LNCaP clone FGC (cell line): ENCODE measurements around the gene LBX2.

Source experiments
- DNase-seq: peaks from one replicate; pipeline ENCODE4 v3.0.0-alpha.2; 2011; ENCODE audit warnings: low read depth
- H3K4me3 ChIP-seq: 2 replicates; pipeline ENCODE4 v1.5.1; 2011; ENCODE audit warnings: mild to moderate bottlenecking, low read depth, low read length, control low read depth
- TF ChIP-seq, protein P1 (sequence below): IDR thresholded peaks from 2 replicates; pipeline ENCODE4 v1.5.1; 2012; ENCODE audit warnings: mild to moderate bottlenecking; ENCODE audit not compliant: control insufficient read depth, insufficient read depth; ENCODE audit errors: extremely low read depth

LBX2 gene

DNA sequence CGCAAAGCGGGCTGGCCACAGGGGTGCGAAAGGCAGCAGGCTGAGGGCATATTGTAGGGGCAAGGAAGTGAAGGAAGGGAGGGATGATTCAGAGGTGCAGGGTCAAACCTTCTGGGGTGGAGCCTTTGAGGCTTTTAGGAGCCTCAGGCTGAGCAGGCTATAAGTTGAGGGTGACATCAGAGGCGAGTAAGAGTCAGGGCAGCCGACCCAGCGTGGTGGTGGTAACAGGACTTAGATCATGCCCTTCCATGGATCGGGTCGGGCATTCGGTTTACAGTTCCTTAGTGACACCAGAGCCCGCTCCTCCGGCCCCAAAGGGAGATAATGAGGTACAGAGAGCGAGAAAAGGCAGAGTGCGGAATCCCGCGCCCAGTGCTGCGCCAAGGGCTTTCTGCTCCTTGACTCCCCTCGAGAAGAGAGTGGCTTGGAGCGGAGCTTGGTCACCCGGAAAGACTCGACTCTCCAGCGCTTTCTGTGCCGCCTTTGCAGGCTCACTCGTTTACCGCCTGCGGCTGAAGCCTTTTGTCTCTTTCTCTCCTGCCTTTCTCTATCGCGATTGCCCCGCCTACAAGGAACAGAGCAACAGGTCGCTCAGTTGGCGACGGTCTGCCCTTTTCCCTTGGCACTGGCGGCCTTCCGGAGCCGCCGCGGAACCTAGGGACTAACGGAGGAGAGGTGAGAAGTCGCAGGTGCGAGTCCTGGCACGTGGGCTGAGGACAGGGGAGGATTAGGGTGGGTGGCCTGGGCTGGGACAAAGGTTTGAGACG, 720 bp downstream of the LBX2 start:
- TF ChIP-seq, protein P1, sequence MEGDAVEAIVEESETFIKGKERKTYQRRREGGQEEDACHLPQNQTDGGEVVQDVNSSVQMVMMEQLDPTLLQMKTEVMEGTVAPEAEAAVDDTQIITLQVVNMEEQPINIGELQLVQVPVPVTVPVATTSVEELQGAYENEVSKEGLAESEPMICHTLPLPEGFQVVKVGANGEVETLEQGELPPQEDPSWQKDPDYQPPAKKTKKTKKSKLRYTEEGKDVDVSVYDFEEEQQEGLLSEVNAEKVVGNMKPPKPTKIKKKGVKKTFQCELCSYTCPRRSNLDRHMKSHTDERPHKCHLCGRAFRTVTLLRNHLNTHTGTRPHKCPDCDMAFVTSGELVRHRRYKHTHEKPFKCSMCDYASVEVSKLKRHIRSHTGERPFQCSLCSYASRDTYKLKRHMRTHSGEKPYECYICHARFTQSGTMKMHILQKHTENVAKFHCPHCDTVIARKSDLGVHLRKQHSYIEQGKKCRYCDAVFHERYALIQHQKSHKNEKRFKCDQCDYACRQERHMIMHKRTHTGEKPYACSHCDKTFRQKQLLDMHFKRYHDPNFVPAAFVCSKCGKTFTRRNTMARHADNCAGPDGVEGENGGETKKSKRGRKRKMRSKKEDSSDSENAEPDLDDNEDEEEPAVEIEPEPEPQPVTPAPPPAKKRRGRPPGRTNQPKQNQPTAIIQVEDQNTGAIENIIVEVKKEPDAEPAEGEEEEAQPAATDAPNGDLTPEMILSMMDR: no peak
- no peak overlapping the region for H3K4me3 ChIP-seq

DNA sequence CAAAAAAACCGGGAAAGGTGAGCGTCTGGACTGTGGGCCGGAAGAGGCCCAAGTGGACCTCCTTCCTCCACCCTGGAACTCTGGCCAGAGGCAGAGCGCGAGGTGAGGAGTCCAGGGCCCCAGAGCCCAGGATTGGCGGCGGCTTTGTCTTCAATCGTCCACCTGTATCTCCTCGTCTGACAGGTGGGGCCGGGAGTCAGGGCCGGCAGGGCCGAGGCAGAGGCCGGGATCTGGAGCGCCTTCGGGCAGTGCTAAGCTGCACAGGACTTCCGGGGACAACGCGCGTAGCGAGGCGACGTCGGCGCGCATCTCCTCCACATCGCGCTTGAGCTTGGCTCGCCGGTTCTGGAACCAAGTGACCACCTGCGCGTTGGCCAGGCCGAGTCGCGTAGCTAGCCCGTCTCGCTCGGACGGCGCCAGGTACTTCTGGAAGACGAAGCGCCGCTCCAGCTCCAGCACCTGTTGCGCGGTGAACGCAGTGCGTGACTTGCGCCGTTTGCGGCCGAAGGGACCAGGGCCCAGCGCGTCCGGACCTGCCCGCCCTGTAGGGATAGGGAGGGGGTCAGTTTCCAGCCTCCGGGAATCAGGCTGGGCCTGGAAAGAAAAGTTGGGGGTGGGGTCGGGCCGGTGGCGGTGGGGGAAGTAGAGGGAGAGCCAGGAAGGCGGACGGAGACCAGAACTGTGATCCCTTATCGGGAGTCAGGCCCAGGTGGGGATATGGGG, 1.5 kb downstream of the LBX2 start:
- DNase-seq: no peak
- no peak overlapping the region for H3K4me3 ChIP-seq

More for the DNA sequence above, 720 bp downstream of the LBX2 start:
- DNase-seq: no peak

DNA sequence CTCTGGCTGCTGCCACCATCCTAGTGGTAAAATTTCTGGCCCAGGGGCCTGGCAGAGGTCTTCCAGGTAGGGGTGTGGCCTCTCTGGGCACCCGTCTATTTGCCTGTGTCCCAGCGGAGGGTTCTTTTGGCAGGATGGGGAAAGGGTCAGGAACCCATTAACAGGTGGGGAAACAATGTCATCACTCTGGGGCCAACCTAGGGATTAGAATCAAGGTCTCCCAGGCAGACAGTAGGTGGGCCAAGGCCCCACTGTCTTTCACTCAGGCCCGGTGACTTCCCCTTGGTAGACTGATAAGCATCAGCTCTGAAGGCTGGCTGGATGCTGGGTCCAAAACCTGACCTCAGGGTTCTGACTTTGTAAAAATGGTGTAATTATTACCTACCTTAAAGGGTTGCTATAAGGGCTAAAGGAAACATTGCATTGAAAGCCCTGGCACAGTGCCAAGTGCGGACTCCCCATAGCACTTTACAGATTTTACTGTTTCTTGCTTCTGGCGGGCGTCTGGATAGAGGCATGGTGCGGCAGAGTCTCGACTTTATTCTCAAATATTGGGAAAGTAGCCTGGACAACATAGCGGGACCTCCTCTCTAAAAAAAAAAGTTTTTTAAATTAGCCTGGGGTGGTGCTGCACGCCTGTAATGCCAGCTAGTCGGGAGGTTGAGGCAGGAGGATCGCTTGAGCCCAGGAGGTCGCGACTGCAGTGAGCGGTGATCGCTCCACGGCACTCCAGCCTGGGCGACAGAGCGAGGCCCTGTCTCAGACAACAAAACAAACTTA, 2.2 kb downstream of the LBX2 start:
- H3K4me3 ChIP-seq: no peak overlapping the region
- TF ChIP-seq, protein P1: no peak
- DNase-seq: no peak

More for the DNA sequence above, 1.5 kb downstream of the LBX2 start:
- TF ChIP-seq, protein P1: no peak

DNA sequence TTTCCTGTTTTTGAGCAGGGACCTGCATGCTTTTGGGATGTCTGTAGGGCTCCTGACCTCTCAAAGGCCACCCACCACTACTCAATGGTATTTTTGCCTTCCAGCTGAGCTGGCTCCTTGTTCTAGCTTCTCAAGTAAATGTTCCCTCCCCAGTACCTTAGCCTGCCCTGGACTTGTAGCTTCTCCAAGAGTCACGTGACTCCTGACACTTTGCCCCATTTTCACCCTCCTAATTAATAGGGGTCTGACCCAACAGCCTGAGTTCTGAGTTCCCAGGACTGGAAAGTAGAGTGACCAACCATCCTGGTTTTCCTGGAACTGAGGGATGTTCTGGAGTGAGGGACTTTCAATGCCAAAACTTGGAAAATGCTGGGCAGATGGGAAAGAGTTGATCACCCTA, 4.0 kb downstream of the LBX2 start:
- TF ChIP-seq, protein P1: no peak
- no peak overlapping the region for H3K4me3 ChIP-seq
- no peak for DNase-seq

DNA sequence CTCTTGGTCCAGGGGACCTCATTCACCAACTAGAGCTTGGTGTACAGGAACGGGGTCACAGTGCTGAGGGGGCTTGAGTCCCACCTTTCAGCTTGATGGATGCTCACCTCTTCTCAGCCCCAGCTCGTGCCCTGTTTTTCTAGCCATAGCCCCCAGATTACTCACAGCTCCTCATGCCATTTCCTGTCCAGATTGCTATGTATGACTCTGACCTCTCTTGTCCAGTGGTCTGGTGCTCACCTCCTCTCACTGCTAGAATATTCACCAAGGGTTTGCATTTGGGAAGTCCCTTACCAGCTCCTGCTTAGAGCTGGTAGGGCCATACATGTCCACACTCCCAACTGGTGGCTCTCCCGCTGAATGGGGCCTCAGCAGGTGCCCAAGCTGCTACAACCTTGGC, 5.9 kb downstream of the LBX2 start:
- DNase-seq: no peak
- TF ChIP-seq, protein P1: no peak
- H3K4me3 ChIP-seq: no peak overlapping the region

DNA sequence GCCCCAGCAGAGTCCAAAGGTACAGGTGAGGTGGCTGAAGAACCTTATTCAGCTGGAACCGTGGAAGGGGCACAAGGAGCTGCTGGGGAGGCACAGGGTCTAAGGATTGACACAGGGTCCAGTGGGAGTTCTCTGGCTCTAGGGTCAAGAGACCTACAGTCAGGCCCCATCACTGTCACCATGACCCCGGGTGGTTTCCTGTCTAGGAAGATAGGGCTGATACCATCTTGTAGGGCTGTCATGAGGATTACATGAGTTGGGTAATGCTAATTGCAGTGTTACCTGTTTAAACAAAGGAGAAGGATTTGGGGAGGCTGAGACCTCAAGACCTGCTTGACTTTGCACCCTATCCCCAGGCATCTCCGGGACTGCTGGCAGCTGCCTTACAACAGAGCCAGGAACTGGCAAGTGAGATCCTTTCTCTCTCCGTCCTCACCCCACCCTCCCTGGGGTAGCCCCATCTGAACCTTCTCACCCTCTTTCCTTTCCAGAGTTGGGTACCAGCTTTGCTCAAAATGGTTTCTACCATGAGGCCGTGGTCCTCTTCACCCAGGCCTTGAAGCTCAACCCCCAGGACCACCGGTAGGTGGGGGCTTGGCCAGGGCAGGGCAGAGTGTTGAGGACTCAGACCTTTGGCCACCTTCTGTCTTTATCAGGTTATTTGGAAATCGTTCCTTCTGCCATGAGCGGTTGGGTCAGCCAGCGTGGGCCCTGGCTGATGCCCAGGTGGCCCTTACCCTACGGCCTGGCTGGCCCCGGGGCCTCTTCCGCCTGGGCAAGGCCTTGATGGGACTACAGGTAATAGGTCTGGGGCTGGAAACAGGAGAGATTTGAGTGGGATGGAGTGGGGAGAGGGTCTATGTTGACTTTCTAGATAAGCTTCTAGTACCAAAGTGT, 7.5 kb downstream of the LBX2 start:
- TF ChIP-seq, protein P1: no peak
- no peak overlapping the region for H3K4me3 ChIP-seq
- DNase-seq: no peak
